Measurements from ENCODE around the gene CYP39A1.

DNA sequence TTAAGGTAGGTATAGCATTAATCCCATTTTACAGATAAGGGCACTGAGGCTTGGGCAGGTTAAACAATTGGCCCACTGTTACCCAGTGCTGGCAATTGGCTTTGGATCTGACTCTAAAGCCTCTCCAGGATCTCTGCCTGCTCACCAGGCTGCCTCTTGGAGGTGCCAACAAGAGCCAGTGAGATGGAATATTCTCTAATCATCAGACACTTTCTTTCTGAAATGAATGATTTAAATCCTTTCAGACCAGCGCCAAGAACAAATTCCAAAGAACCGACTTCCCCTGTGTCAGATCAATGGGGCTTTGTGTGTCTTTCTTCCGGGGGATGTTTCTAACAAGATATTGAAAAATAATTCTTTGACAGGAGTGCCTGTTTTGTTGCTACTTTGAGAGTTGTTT, 23.6 kb downstream of the CYP39A1 start:
- TF ChIP-seq POLR2A (IDR thresholded peaks at IDR 0.05) = no peak
- TF ChIP-seq, protein P1, sequence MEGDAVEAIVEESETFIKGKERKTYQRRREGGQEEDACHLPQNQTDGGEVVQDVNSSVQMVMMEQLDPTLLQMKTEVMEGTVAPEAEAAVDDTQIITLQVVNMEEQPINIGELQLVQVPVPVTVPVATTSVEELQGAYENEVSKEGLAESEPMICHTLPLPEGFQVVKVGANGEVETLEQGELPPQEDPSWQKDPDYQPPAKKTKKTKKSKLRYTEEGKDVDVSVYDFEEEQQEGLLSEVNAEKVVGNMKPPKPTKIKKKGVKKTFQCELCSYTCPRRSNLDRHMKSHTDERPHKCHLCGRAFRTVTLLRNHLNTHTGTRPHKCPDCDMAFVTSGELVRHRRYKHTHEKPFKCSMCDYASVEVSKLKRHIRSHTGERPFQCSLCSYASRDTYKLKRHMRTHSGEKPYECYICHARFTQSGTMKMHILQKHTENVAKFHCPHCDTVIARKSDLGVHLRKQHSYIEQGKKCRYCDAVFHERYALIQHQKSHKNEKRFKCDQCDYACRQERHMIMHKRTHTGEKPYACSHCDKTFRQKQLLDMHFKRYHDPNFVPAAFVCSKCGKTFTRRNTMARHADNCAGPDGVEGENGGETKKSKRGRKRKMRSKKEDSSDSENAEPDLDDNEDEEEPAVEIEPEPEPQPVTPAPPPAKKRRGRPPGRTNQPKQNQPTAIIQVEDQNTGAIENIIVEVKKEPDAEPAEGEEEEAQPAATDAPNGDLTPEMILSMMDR (IDR thresholded peaks at IDR 0.05) = no peak
- no peak for TF ChIP-seq POLR2AphosphoS5 (IDR thresholded peaks at IDR 0.05; ENCODE audit: insufficient read depth in 1 of 2, low read depth in 1 of 2)

Measured in vagina (tissue), 2 donors.